ENCODE results near the gene RNF166. TPM values are rescaled to one million over a fixed set of nuclear protein-coding genes. Genes with fewer than 3 reads are reported as not detected.

RNF166 gene
- total and polyA plus RNA-seq, 7 donors, result 10.1 to 22.9 (median 14.1) TPM

- Histone ChIP-seq H3K36me3 (ENCODE audit: insufficient read depth in 1 of 2, low read depth in 1 of 2) (peaks cover 0 to 33% of the 10 kb centered on the region in 2 donors), H3K4me3 (no peak overlapping the region), H3K4me1 (peaks cover 11% of the 10 kb centered on the region), H3K9me3 (no peaks in the 10 kb centered on the region), H3K27ac (no peak overlapping the region), H3K27me3 (ENCODE audit: insufficient read depth in 3 of 3, low read length in 2 of 3) (no peaks in the 10 kb centered on the region)
- WGBS, 3 donors, result 94 to 97% (median 96%) methylated on average over 49 to 50 of the region's 50 CpGs
- intact Hi-C loops (cut with DNase I), result no loop called here
- ATAC-seq (no peak), DNase-seq (no peak)
- TF ChIP-seq CTCF (IDR thresholded peaks at IDR 0.05), result no peak
Measured at GRCh38 chr16:88655053-88655732, 51.0 kb downstream of the RNF166 start.

- Histone ChIP-seq H3K36me3 (ENCODE audit: insufficient read depth in 1 of 2, low read depth in 1 of 2) (peaks cover 0 to 33% of the 10 kb centered on the region in 2 donors), H3K9me3 (no peaks in the 10 kb centered on the region), H3K4me1 (peaks cover 11% of the 10 kb centered on the region), H3K27ac (no peak overlapping the region), H3K4me3 (no peak overlapping the region), H3K27me3 (ENCODE audit: insufficient read depth in 3 of 3, low read length in 2 of 3) (no peaks in the 10 kb centered on the region)
- 89 to 93% (median 91%) methylated on average over 26 to 28 of the region's 28 CpGs for WGBS, 3 donors
- ATAC-seq, result no peak
- no peak for DNase-seq
- no peak for TF ChIP-seq CTCF (IDR thresholded peaks at IDR 0.05)
- intact Hi-C loops (cut with DNase I), result no loop called here
Measured at GRCh38 chr16:88654363-88655052, 51.7 kb downstream of the RNF166 start.

- Histone ChIP-seq H3K27ac (no peak overlapping the region), H3K4me1 (peaks cover 11% of the 10 kb centered on the region), H3K9me3 (no peaks in the 10 kb centered on the region), H3K4me3 (no peak overlapping the region), H3K36me3 (ENCODE audit: insufficient read depth in 1 of 2, low read depth in 1 of 2) (peaks cover 0 to 33% of the 10 kb centered on the region in 2 donors), H3K27me3 (ENCODE audit: insufficient read depth in 3 of 3, low read length in 2 of 3) (no peaks in the 10 kb centered on the region)
- DNase-seq (no peak), ATAC-seq (no peak)
- WGBS, 3 donors, result 85 to 88% (median 87%) methylated on average over 31 to 32 of the region's 32 CpGs
- intact Hi-C loops (cut with DNase I), result no loop called here
- TF ChIP-seq CTCF (IDR thresholded peaks at IDR 0.05), result no peak
Measured at GRCh38 chr16:88653596-88654362, 52.4 kb downstream of the RNF166 start.

- ATAC-seq (no peak), DNase-seq (no peak)
- TF ChIP-seq CTCF (IDR thresholded peaks at IDR 0.05), result no peak
- 85 to 91% (median 88%) methylated on average over 13 of the region's 13 CpGs for WGBS, 3 donors
- Histone ChIP-seq H3K4me3 (no peak overlapping the region), H3K27me3 (ENCODE audit: insufficient read depth in 3 of 3, low read length in 2 of 3) (no peaks in the 10 kb centered on the region), H3K27ac (no peak overlapping the region), H3K9me3 (no peaks in the 10 kb centered on the region), H3K4me1 (peaks cover 11% of the 10 kb centered on the region), H3K36me3 (ENCODE audit: insufficient read depth in 1 of 2, low read depth in 1 of 2) (peaks cover 0 to 29% of the 10 kb centered on the region in 2 donors)
- intact Hi-C loops (cut with DNase I), result no loop called here
Measured at GRCh38 chr16:88653101-88653500, 53.1 kb downstream of the RNF166 start.

All from psoas muscle (tissue), 8 donors.